GM12878 (cell line): ENCODE measurements around the gene OR14C36. TPM values are rescaled to one million over a fixed set of nuclear protein-coding genes. Genes with fewer than 3 reads are reported as not detected.

Experiments
- ATAC-seq: fragments of 200-7000 bp; cut with Tn5 transposase; 3 replicates; pipeline ENCODE4 v1.9.1; 2020; ENCODE audit warnings: mild to moderate bottlenecking, moderate library complexity
- BruUV-seq: library from RNA; stranded (reverse); fragments of 400-500 nt; replicated peaks from 2 replicates; lab custom pipeline; 2021; lab: Mats Ljungman, UMichigan
- CTCF ChIA-PET: fragments of 300-600 bp; sonication (Branson Sonifier 250); formaldehyde crosslinking; extraction: SDS; loops from one replicate; lab custom pipeline; 2021; ENCODE audit warnings: inconsistent platforms; lab: Yijun Ruan, JAX
- POLR2A ChIA-PET: fragments of 350-600 bp; formaldehyde crosslinking; extraction: SDS; loops from one replicate; lab custom pipeline; 2021; ENCODE audit warnings: inconsistent platforms; lab: Charles Lee
- RAD21 ChIA-PET: fragments of 300-600 bp; sonication (Branson Sonifier 250); formaldehyde crosslinking; loops from one replicate; lab custom pipeline; 2023; ENCODE audit warnings: antibody characterized with exemption; ENCODE audit not compliant: unreplicated experiment; lab: Charles Lee
- SMC1A ChIA-PET: fragments of 300-600 bp; sonication (Branson Sonifier 250); formaldehyde crosslinking; loops from one replicate; lab custom pipeline; 2023; ENCODE audit not compliant: unreplicated experiment, uncharacterized antibody; lab: Charles Lee
- DNase-seq: peaks from one replicate; pipeline ENCODE4 v3.0.0-alpha.2; 2011; ENCODE audit warnings: low read depth, low spot score
- FAIRE-seq: peaks from 3 replicates; lab custom pipeline; 2011; peaks lifted over from hg19 to GRCh38; lab: Jason Lieb, UNC
- H2AFZ ChIP-seq: 2 replicates; pipeline ENCODE4 v1.6.0; 2011; ENCODE audit warnings: low read depth, low read length, control low read depth; ENCODE audit not compliant: control insufficient read depth
- H3K27ac ChIP-seq: 2 replicates; pipeline ENCODE4 v1.5.1; 2011; ENCODE audit warnings: control low read depth; ENCODE audit not compliant: control insufficient read depth, insufficient read depth
- H3K27me3 ChIP-seq, 2 experiments: replicated peaks in 1 of 2; 2 replicates each; pipeline versions ENCODE4 v1.6.0 to v1.6.1; 2011; ENCODE audit warnings: low read length in 1 of 2; ENCODE audit not compliant: control insufficient read depth in 2 of 2, insufficient read depth in 2 of 2
- H3K36me3 ChIP-seq, 2 experiments: 2 replicates each; pipeline ENCODE4 v1.5.1; 2011; ENCODE audit warnings: low read length in 1 of 2; ENCODE audit not compliant: control insufficient read depth in 2 of 2, insufficient read depth in 2 of 2
- H3K4me1 ChIP-seq: 2 replicates; pipeline ENCODE4 v1.6.1; 2011; ENCODE audit warnings: mild to moderate bottlenecking, low read length, moderate library complexity, mixed read lengths; ENCODE audit not compliant: control insufficient read depth, insufficient read depth
- H3K4me2 ChIP-seq: 2 replicates; pipeline ENCODE4 v1.6.0; 2011; ENCODE audit warnings: control low read depth; ENCODE audit not compliant: control insufficient read depth, insufficient read depth
- H3K4me3 ChIP-seq: fragments of 200-600 bp; sonication (generic); 2 replicates; pipeline ENCODE4 v1.5.1; 2016
- H3K79me2 ChIP-seq: 2 replicates; pipeline ENCODE4 v1.6.0; 2011; ENCODE audit warnings: low read length; ENCODE audit not compliant: control insufficient read depth, insufficient read depth
- H3K9ac ChIP-seq: 2 replicates; pipeline ENCODE4 v1.8.0; 2011; ENCODE audit warnings: low read length, control low read depth, mixed read lengths; ENCODE audit not compliant: control insufficient read depth, insufficient read depth
- H3K9me3 ChIP-seq: replicated peaks from 3 replicates; pipeline ENCODE4 v1.5.1; 2011; ENCODE audit warnings: mild to moderate bottlenecking, low read length; ENCODE audit not compliant: control insufficient read depth, insufficient read depth
- H4K20me1 ChIP-seq: 2 replicates; pipeline ENCODE4 v1.6.0; 2011; ENCODE audit not compliant: control insufficient read depth, insufficient read depth
- ATF2 ChIP-seq: IDR thresholded peaks from 2 replicates; pipeline ENCODE4 v1.6.1; 2012; ENCODE audit warnings: low read length, inconsistent platforms
- CEBPB ChIP-seq, 2 experiments: fragments of 150-350 bp in 1 of 2; IDR thresholded peaks; 2 replicates each; pipeline ENCODE4 v1.6.1; 2012 to 2014; ENCODE audit warnings: low read depth in 2 of 2, low read length in 2 of 2, borderline replicate concordance in 1 of 2, inconsistent platforms in 1 of 2
- CHD4 ChIP-seq: fragments of 200-600 bp; sonication (generic); IDR thresholded peaks from 2 replicates; pipeline ENCODE4 v1.6.1; 2016; ENCODE audit warnings: mild to moderate bottlenecking
- KLF5 ChIP-seq: fragments of 450-650 bp; IDR thresholded peaks from 2 replicates; pipeline ENCODE4 v1.6.1; 2014; ENCODE audit warnings: mild to moderate bottlenecking; ENCODE audit not compliant: partially characterized antibody
- PKNOX1 ChIP-seq: fragments of 450-650 bp; IDR thresholded peaks from 2 replicates; pipeline ENCODE4 v1.6.1; 2016; ENCODE audit warnings: mild to moderate bottlenecking
- POLR2AphosphoS5 ChIP-seq: IDR thresholded peaks from 2 replicates; pipeline ENCODE4 v1.6.1; 2011; ENCODE audit warnings: mild to moderate bottlenecking, low read length, inconsistent platforms
- RAD51 ChIP-seq: fragments of 450-650 bp; IDR thresholded peaks from 2 replicates; pipeline ENCODE4 v1.6.1; 2016; ENCODE audit warnings: moderate library complexity, mild to moderate bottlenecking, inconsistent platforms
- SMARCA5 ChIP-seq: fragments of 450-650 bp; IDR thresholded peaks from 2 replicates; pipeline ENCODE4 v1.6.1; 2017; ENCODE audit warnings: mild to moderate bottlenecking
- USF1 ChIP-seq: IDR thresholded peaks from 2 replicates; pipeline ENCODE4 v1.6.1; 2011; ENCODE audit warnings: borderline replicate concordance, low read depth, mild to moderate bottlenecking, moderate library complexity, mixed read lengths, low read length; ENCODE audit not compliant: insufficient read depth; ENCODE audit errors: extremely low read length
- ZNF24 ChIP-seq: fragments of 450-650 bp; IDR thresholded peaks from 2 replicates; pipeline ENCODE4 v1.6.1; 2017; ENCODE audit warnings: antibody characterized with exemption, mild to moderate bottlenecking
- ZNF384 ChIP-seq: IDR thresholded peaks from 2 replicates; pipeline ENCODE4 v1.6.1; 2012; ENCODE audit warnings: low read depth, mild to moderate bottlenecking, low read length, improper control_type of control experiment, borderline replicate concordance
- ZNF592 ChIP-seq: fragments of 450-650 bp; IDR thresholded peaks from 2 replicates; pipeline ENCODE4 v1.6.1; 2017; ENCODE audit warnings: mild to moderate bottlenecking, moderate library complexity
- ZNF687 ChIP-seq: fragments of 450-650 bp; IDR thresholded peaks from 2 replicates; pipeline ENCODE4 v1.6.1; 2017; ENCODE audit warnings: mild to moderate bottlenecking, moderate library complexity
- in situ Hi-C: fragments of 300-500 bp; cut with MboI; formaldehyde crosslinking; loops from 9 replicates; pipeline ENCODE4 v1.14.3; 2018; ENCODE audit warnings: mixed read lengths
- intact Hi-C: fragments of 100-400 bp; cut with micrococcal nuclease; formaldehyde crosslinking; loops from one replicate; pipeline ENCODE4 v1.14.2; 2022; ENCODE audit not compliant: unreplicated experiment
- polyA plus RNA-seq, 11 experiments: library from polyadenylated mRNA; depleted of rRNA in 4 of 11; unstranded in 6 of 11; stranded (reverse) in 5 of 11; fragments of >200 nt; fragmentation: Nextera tagmentation in 4 of 11; fragmentation: Illumina TruSeq in 1 of 11; extraction: Ambion mirVana in 4 of 11; extraction: Trizol in 1 of 11; gene quantifications; 1 replicate in 1 of 11; 2 replicates in 10 of 11; pipeline versions ENCODE4 v1.2.1 to v1.2.3, GENCODE V29; 2011 to 2016; ENCODE audit warnings: inconsistent platforms in 2 of 11, missing spikeins in 2 of 11, low read depth in 1 of 11
- total RNA-seq, 4 experiments: library from RNA; depleted of rRNA in 3 of 4; stranded (reverse); fragments of >200 nt in 3 of 4; fragmentation: Illumina TruSeq in 1 of 4; extraction: Trizol in 1 of 4; gene quantifications; 2 replicates each; pipeline versions ENCODE4 v1.2.1 to v1.2.3, GENCODE V29; 2013 to 2021

OR14C36 gene
- total and polyA plus RNA-seq, 10 of the 15 experiments (the other 5 are each of a cell fraction or from before 2014, with no cell fraction given), result not detected

- no peak for TF ChIP-seq PKNOX1
- no peak for TF ChIP-seq RAD51
- no peak for TF ChIP-seq CEBPB (IDR thresholded peaks at IDR 0.05; ENCODE audit: borderline replicate concordance in 1 of 2, low read depth in 2 of 2, low read length in 2 of 2)
- TF ChIP-seq SMARCA5, result no peak
- TF ChIP-seq ZNF384, result no peak
- TF ChIP-seq CHD4, result no peak
- no peak for TF ChIP-seq ZNF24
- TF ChIP-seq POLR2AphosphoS5, result no peak
- no peak for TF ChIP-seq ZNF592
- no peak for TF ChIP-seq KLF5
- no peak for TF ChIP-seq ZNF687
- no peak for TF ChIP-seq USF1
- no peak for TF ChIP-seq ATF2
- intact Hi-C loops, result no loop called here
- CTCF ChIA-PET, result no interaction called here
- H3K36me3 ChIP-seq, result no peaks in the 10 kb centered on the region
- in situ Hi-C loops, result no loop called here
- FAIRE-seq (no peak), DNase-seq (no peak), ATAC-seq (no peak)
- H2AFZ ChIP-seq, result no peak within 1 kb of the TSS
- no peaks in the 10 kb centered on the region for H3K27me3 ChIP-seq
- POLR2A ChIA-PET, result no interaction called here
- no TSS peak for BruUV-seq
- H3K4me1 ChIP-seq, result no peaks in the 10 kb centered on the region
- no peaks in the 10 kb centered on the region for H3K79me2 ChIP-seq
- no peak within 1 kb of the TSS for H3K4me2 ChIP-seq
- RAD21 ChIA-PET, result no interaction called here
- H3K9ac ChIP-seq, result no peak within 1 kb of the TSS
- SMC1A ChIA-PET, result no interaction called here
- H3K9me3 ChIP-seq, result no peaks in the 10 kb centered on the region
- H3K4me3 ChIP-seq, result no peak within 1 kb of the TSS
- H4K20me1 ChIP-seq, result no peaks in the 10 kb centered on the region
- H3K27ac ChIP-seq, result no peak within 1 kb of the TSS
Measured at GRCh38 chr1:248375446-248375845, 26.9 kb downstream of the OR14C36 start, which contains the start of gene OR2T6. Gene OR2T6 (plus strand): TSS chr1:248375746. CDS start chr1:248387609, 11,863 bp downstream.
